Measurements from ENCODE around the gene ASS1. TPM values are rescaled to one million over a fixed set of nuclear protein-coding genes. Genes with fewer than 3 reads are reported as not detected.

Gene ASS1
- total and polyA plus RNA-seq, 3 donors from 2014 or later: 68.5 to 153 (median 90.2) TPM

GRCh38 chr9:130495067-130495466, 50.3 kb downstream of the ASS1 start:
- TF ChIP-seq CTCF (IDR thresholded peaks at IDR 0.05) (no peak), POLR2A (IDR thresholded peaks at IDR 0.05) (no peak)
- Histone ChIP-seq H3K9me3 (no peaks in the 10 kb centered on the region), H3K27ac (no peak overlapping the region), H3K36me3 (ENCODE audit: low read depth, missing control alignments) (no peaks in the 10 kb centered on the region), H3K4me3 (no peak overlapping the region), H3K27me3 (no peaks in the 10 kb centered on the region), H3K4me1 (no peaks in the 10 kb centered on the region)
- no peak for DNase-seq
- WGBS, 2 donors: 89 to 100% methylated on average over 3 of the region's 3 CpGs
- intact Hi-C loops (cut with DNase I; ENCODE audit: low total_unique reads): no loop called here

GRCh38 chr9:130497139-130497538, 52.4 kb downstream of the ASS1 start:
- DNase-seq: no peak
- no peak overlapping the region for H3K27ac ChIP-seq
- H3K4me1 ChIP-seq: no peaks in the 10 kb centered on the region
- TF ChIP-seq CTCF (IDR thresholded peaks at IDR 0.05) (no peak), POLR2A (IDR thresholded peaks at IDR 0.05) (no peak)
- intact Hi-C loops (cut with DNase I; ENCODE audit: low total_unique reads): no loop called here
- H3K4me3 ChIP-seq: no peak overlapping the region
- no peaks in the 10 kb centered on the region for H3K36me3 ChIP-seq (ENCODE audit: low read depth, missing control alignments)
- WGBS, 2 donors: 89 to 92% methylated on average over 10 of the region's 10 CpGs
- H3K27me3 ChIP-seq: no peaks in the 10 kb centered on the region
- H3K9me3 ChIP-seq: no peaks in the 10 kb centered on the region

GRCh38 chr9:130498298-130498917, 53.6 kb downstream of the ASS1 start:
- no peaks in the 10 kb centered on the region for H3K36me3 ChIP-seq (ENCODE audit: low read depth, missing control alignments)
- WGBS, 2 donors: 91 to 93% methylated on average over 7 of the region's 7 CpGs

GRCh38 chr9:130498918-130499698, 54.3 kb downstream of the ASS1 start:
- no peaks in the 10 kb centered on the region for H3K27me3 ChIP-seq
- H3K36me3 ChIP-seq (ENCODE audit: low read depth, missing control alignments): no peaks in the 10 kb centered on the region
- TF ChIP-seq CTCF (IDR thresholded peaks at IDR 0.05) (no peak), POLR2A (IDR thresholded peaks at IDR 0.05) (no peak)
- no peak overlapping the region for H3K4me3 ChIP-seq
- intact Hi-C loops (cut with DNase I; ENCODE audit: low total_unique reads): no loop called here
- H3K4me1 ChIP-seq: no peaks in the 10 kb centered on the region
- no peak for DNase-seq
- H3K9me3 ChIP-seq: no peaks in the 10 kb centered on the region
- no peak overlapping the region for H3K27ac ChIP-seq
- 86 to 95% methylated on average over 4 to 9 of the region's 9 CpGs for WGBS, 2 donors

More at GRCh38 chr9:130498298-130498917, 53.6 kb downstream of the ASS1 start:
- H3K4me3 ChIP-seq: no peak overlapping the region
- no peaks in the 10 kb centered on the region for H3K9me3 ChIP-seq
- intact Hi-C loops (cut with DNase I; ENCODE audit: low total_unique reads): no loop called here
- no peaks in the 10 kb centered on the region for H3K27me3 ChIP-seq
- H3K4me1 ChIP-seq: no peaks in the 10 kb centered on the region
- no peak overlapping the region for H3K27ac ChIP-seq
- DNase-seq: peak; percentile 32
- TF ChIP-seq POLR2A (IDR thresholded peaks at IDR 0.05): no peak
- TF ChIP-seq CTCF (IDR thresholded peaks at IDR 0.05): no peak

Data from testis (tissue), 3 donors.